NCI-H1105 (cell line): ENCODE data around the gene SEPTIN6.

Experiments used
- DNase-seq: peaks from one replicate; lab custom pipeline; 2025; lab: John Stamatoyannopoulos, UW

The SEPTIN6 gene

DNA sequence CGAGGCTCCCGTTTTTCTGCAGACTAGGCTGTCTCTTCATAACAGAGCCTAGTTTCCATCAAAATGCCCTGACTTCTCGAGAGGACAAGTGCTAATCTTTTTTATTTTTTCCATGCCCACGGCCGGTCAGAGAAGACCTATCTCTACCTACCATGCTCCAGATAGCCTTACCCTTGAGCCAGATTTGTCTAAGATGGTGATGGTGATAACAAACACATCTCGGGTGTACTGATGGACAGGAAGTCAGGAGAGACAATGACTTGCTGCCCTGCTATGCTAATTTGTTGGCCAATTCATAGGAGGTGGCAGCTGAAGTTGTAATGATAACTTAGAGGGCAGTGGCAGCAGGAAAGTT, 44.6 kb downstream of the SEPTIN6 start:
- DNase-seq, result no peak

DNA sequence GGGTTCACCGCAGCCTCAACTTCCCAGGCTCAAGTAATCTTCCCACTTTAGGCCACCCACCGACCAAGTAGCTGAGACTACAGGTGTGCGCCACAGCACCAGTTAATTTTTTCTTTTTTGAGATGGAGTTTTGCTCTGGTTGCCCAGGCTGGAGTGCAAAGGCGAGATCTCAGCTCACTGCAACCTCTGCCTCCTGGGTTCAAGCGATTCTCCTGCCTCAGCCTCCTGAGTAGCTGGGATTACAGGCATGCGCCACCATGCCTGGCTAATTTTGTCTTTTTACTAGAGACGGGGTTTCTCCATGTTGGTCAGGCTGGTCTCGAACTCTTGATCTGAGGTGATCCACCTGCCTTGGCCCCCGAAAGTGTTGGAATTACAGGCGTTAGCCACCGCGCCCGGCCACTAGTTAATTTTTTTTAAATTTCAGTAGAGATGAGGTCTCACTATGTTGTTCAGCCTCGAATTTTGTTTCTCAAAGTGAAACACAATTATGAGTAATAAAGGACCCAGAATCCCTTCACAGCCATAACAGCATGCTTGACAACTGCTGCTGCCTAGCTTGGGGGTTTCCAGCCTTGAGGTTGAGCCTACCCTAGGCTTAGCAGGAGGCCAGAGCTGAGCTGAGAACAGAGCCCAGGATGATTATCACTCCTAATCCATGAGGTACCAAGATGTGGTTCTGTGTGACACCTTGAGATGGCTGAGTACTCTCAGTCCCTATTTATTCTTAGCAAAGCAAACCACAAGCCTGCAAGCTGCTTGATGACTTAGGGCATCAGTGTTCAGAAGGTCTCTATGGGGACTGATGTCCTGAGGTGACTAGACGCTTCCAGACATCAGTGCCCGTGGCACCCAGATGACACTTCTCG, 45.2 kb downstream of the SEPTIN6 start:
- no peak for DNase-seq

- no peak for DNase-seq
Measured at GRCh38 chrX:119647089-119647488, 45.9 kb downstream of the SEPTIN6 start.

DNA sequence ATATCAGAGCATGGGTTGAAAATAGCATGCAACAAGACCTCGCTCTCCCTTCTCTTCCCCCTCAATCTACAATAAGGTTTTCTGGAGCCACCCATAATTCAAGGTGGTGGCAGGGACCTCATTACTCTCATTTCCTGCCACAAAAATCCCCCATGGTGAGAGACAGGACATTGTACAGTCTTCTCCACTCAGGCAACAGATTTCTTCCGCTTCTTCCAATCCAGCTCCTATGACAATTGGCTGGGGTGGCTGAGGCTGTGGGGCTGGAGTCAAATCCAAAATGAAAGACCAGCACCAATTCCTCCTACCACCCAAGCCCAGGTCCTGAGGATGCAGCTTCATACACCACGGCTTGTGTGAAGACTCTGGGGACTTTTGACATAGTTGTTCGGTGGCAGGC, 46.5 kb downstream of the SEPTIN6 start:
- DNase-seq, result no peak

DNA sequence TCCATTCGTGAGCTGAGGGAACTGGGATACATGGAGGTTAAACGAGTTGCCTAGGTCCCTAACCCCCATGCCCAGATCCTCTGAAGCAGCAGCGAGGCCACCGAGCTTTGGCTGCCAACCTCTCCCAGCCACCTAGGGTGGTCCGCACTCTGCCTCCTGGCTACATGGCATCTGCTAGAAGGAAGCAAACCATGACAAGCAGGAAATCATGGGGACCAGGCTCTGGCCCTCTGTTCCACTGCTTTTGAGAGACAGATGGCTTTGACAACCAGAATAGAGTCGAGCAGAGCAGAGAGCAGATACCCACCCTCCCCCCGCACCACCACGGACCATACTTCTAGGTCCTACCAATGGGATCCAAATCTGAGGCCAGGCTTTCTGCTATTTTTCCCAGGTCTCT, 49.3 kb downstream of the SEPTIN6 start:
- DNase-seq, result no peak
